Occipital lobe (tissue), 2 donors: ENCODE results near the gene HIVEP2. TPM values are rescaled to one million over a fixed set of nuclear protein-coding genes. Genes with fewer than 3 reads are reported as not detected.

Experiments
- DNase-seq: peaks from one replicate; lab custom pipeline; 2025; lab: John Stamatoyannopoulos, UW
- total RNA-seq: library from RNA; depleted of rRNA; stranded (reverse); fragments of >200 nt; gene quantifications from one replicate; pipeline ENCODE4 v1.2.3, GENCODE V29; 2014

HIVEP2 gene
- total RNA-seq, 1 donor from 2014 or later = 114 TPM

DNA sequence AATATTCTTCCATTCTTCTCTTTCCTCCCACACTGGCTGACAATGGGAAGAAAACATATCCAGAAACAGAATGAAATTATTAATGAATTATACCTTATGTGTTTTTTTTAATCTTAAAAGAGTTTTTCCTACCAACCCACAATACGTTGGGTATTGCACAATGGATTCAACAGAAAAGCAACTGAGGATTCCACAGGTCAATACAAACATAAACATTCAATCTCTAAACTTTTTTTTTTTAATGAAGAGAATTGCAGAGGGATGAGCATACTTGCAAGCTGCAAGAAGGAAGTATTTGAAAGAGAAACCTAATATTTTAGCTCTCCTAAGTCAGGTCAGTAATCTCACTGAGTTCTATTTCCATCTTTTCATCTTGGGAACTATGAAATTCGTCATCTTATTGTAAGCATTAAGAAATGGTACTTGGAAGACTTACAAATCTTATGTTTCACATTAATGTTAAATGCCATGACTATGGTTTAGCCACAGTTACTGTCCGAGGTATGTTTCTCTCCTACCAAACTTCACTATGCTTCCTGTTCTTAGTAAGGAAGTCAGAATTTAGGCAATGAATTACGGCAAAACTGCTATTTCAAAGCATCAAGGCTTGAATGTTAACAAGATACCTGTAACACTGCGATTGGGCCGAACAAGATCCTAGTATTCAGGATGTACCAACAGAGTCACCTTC lies 100.8 kb downstream of the HIVEP2 start:
- no peak for DNase-seq

DNA sequence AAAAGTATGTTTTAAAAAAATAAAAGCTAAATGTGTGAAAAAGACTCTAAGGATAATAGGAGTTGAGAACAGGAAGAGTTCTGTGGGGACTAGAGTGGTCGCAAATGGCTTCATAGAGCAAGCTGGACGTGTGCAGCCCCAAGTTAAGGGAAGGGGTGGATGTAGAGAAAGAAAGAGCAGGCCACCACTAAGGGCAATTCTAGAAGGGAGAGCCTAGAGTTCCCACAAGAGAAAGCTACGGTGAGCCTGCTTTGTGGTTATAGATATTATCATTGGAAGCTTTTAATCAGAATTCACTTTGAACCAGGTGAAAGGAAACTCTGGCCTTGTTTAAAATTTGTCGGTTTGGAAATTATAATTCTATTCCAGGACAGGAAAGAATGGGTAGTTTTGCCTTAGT lies 101.6 kb downstream of the HIVEP2 start:
- no peak for DNase-seq

DNA sequence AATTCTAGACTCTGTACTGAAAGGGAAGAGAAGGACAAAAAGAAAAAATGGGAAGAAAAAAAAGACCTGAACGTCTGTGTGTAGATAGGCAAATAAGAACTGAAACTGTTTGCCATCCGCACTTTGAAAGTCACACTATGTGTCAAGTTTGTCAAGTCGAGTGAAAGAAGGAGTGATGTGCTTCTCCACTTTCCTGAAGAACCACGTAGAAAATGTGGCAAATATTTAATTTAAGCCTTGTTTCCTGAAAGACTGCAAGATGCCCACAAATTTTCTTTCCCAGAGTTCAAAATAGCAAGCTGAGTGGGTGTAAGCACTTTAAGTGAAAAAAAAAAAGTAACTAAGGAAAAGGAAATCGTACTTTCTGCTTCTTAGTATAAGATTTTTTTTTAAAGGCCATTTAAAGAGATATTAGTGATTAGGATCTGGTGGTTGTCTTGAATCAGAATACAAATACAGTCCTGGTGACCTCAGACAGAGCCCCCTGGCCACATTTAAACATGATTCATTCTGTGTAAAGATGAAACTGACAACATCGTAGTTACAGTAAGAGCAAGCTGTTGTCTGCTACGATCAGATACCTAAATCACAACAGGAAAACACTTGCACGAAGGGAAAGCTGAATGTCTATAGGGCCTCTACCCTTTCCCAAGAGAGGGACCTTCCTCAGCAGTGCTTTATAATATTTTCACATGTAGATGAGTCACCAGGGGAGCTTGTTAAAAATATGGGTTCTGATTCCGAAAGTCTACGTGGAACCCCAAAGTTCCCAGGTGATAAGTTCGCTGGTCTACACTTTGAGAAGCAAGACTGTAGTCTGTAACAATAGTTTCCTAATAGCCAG lies 102.3 kb downstream of the HIVEP2 start:
- DNase-seq = no peak

DNA sequence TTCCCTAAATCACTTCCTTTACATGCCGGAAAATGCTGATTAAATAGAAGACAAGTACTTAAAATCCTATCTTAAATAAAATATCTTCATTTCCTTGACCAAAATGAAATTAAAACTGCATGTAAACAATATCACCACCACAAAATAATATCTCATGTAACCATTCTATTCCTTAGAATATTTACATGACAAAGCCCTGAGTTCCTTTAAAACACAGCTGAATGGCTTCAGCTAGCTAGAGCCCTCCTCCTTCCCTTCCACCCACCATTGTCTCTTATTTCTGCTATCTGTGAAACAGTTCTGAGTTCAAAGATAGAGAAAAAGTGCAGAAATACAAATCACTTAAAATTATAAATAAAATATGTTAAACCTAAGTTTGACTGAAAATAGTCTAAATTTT lies 103.1 kb downstream of the HIVEP2 start:
- no peak for DNase-seq

- no peak for DNase-seq
Measured at GRCh38 chr6:142839686-142840040, 105.3 kb downstream of the HIVEP2 start.

- no peak for DNase-seq
Measured at GRCh38 chr6:142838821-142839685, 105.9 kb downstream of the HIVEP2 start.

- no peak for DNase-seq
Measured at GRCh38 chr6:142835787-142836535, 109.0 kb downstream of the HIVEP2 start.

- no peak for DNase-seq
Measured at GRCh38 chr6:142834853-142835252, 110.1 kb downstream of the HIVEP2 start.

DNA sequence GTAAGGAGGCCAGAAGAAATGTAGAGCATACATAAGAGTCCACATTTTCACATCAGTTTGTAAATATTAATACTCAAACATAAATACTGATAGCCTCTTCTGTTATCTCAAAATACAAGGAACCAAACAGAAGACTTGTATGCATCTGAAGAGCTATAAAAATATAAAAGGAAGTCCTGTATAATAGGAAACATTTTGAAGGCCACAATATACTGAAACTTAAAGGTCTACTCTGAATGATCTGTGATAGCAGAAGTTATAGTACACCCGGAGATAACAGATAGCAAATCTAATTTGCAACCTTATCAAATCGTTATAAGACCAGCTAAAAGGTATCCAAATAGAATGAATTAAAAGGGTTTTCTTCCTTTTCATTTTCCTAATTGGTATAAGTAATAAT lies 111.2 kb downstream of the HIVEP2 start:
- DNase-seq = no peak

- no peak for DNase-seq
Measured at GRCh38 chr6:142833054-142833453, 111.9 kb downstream of the HIVEP2 start.

GRCh38 chr6:142830807-142831206 lies 114.2 kb downstream of the HIVEP2 start:
- DNase-seq = no peak

GRCh38 chr6:142830116-142830710 lies 114.8 kb downstream of the HIVEP2 start:
- DNase-seq = no peak

GRCh38 chr6:142829556-142829955 lies 115.4 kb downstream of the HIVEP2 start:
- DNase-seq = no peak

DNA sequence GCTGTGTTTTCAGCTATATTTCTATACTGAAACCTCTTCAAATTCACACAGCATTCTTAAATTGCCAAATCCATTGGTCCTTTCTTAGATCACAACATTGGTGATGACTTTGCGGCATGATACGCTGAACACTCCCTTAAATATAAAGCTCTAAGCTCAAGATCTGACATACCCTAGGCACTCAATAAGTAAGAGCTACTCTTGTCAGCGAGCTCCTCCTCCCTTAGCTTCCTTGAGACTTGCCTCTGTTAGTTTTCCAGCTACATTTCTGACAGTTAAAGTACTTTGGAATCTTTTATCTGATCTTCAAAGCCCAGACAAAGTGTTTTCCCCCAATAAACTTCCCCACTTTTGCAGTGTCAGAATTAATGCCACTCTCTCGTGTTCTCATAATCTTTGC lies 117.0 kb downstream of the HIVEP2 start:
- no peak for DNase-seq

- DNase-seq = no peak
Measured at GRCh38 chr6:142827369-142827768, 117.6 kb downstream of the HIVEP2 start.

DNA sequence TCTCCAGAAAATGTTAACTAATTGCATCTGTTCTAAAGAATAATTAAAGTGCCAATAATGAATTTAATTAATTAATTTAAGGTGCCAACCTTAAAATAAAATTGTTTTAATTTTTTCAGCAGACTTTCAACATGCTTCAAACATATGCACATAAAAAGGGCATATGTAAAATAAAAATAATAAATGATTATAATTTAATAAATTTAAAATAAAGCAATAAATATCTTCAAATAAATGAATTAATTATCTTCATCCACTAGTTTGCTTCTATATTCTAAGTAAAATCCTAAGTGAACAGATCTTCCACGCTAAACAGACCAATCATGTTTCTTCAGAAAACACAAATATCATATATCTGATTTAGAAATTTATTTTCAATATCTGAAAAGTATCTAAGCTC lies 119.2 kb downstream of the HIVEP2 start:
- no peak for DNase-seq

- DNase-seq = no peak
Measured at GRCh38 chr6:142824426-142824825, 120.5 kb downstream of the HIVEP2 start.

- no peak for DNase-seq
Measured at GRCh38 chr6:142823256-142823902, 121.6 kb downstream of the HIVEP2 start.

GRCh38 chr6:142822842-142823241 lies 122.1 kb downstream of the HIVEP2 start:
- no peak for DNase-seq

DNA sequence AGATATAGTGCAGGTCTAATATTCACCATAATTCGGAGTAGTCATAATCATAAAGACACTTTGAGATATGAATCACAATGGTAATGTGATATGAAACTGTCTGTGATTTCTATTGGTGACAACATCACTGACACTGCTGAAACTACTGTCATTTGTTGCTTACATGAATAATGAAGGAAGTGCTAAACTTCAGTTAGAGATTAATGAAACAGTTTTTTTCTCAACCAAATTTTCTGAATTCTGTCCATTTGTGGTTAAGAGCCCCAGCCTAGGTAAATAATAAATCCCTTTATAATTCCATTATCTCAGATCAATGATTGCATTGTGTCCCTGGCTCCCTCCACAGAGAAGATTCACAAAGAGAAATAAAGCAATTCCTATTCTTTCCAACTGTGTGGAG lies 122.6 kb downstream of the HIVEP2 start:
- no peak for DNase-seq
